H9 (cell line): ENCODE results near the gene KCNMA1. TPM values are rescaled to one million over a fixed set of nuclear protein-coding genes. Genes with fewer than 3 reads are reported as not detected.

Source experiments
- DNase-seq: peaks from one replicate; pipeline ENCODE4 v3.0.0-alpha.2; 2017
- H2AFZ ChIP-seq: one replicate; pipeline ENCODE4 v1.6.1; 2013; ENCODE audit warnings: mild to moderate bottlenecking, low read length, control low read depth, moderate library complexity
- H2AK5ac ChIP-seq: 2 replicates; pipeline ENCODE4 v1.6.1; 2013; ENCODE audit warnings: low read length, control low read depth, mixed read lengths; ENCODE audit not compliant: insufficient read length
- H2BK120ac ChIP-seq: one replicate; pipeline ENCODE4 v1.6.1; 2013; ENCODE audit warnings: low read depth, mild to moderate bottlenecking, low read length, control low read depth, inconsistent platforms; ENCODE audit not compliant: poor library complexity, severe bottlenecking
- H2BK12ac ChIP-seq: 2 replicates; pipeline ENCODE4 v1.6.1; 2013; ENCODE audit warnings: low read length, control low read depth, mixed read lengths, low read depth; ENCODE audit not compliant: insufficient read length
- H2BK15ac ChIP-seq: 2 replicates; pipeline ENCODE4 v1.6.1; 2013; ENCODE audit warnings: low read depth, low read length, control low read depth
- H2BK20ac ChIP-seq: one replicate; pipeline ENCODE4 v1.6.1; 2013; ENCODE audit warnings: low read depth, mild to moderate bottlenecking, low read length, control low read depth, inconsistent platforms; ENCODE audit not compliant: poor library complexity, severe bottlenecking
- H2BK5ac ChIP-seq: 2 replicates; pipeline ENCODE4 v1.6.1; 2013; ENCODE audit warnings: low read length, control low read depth, mixed read lengths; ENCODE audit not compliant: insufficient read length
- H3K14ac ChIP-seq: 2 replicates; pipeline ENCODE4 v1.6.1; 2013; ENCODE audit warnings: low read length, control low read depth; ENCODE audit not compliant: insufficient read depth
- H3K18ac ChIP-seq: 2 replicates; pipeline ENCODE4 v1.6.1; 2013; ENCODE audit warnings: low read depth, mild to moderate bottlenecking, mixed read lengths, low read length, control low read depth; ENCODE audit not compliant: insufficient read length
- H3K23ac ChIP-seq: 2 replicates; pipeline ENCODE4 v1.6.1; 2013; ENCODE audit warnings: low read length, control low read depth, mixed read lengths, low read depth; ENCODE audit not compliant: insufficient read length
- H3K23me2 ChIP-seq: 2 replicates; pipeline ENCODE4 v1.6.1; 2013; ENCODE audit warnings: low read depth, mild to moderate bottlenecking, mixed read lengths, low read length, control low read depth; ENCODE audit not compliant: insufficient read length, poor library complexity, severe bottlenecking
- H3K27ac ChIP-seq: 2 replicates; pipeline ENCODE4 v1.5.1; 2013; ENCODE audit warnings: low read length, control low read depth, mixed read lengths, low read depth; ENCODE audit not compliant: insufficient read length
- H3K27me3 ChIP-seq: 2 replicates; pipeline ENCODE4 v1.6.1; 2013; ENCODE audit warnings: low read length, control low read depth, inconsistent platforms; ENCODE audit not compliant: insufficient read depth
- H3K4ac ChIP-seq: 2 replicates; pipeline ENCODE4 v1.6.1; 2013; ENCODE audit warnings: low read depth, mild to moderate bottlenecking, control low read depth, inconsistent platforms, low read length, moderate library complexity
- H3K4me1 ChIP-seq: 2 replicates; pipeline ENCODE4 v1.6.1; 2013; ENCODE audit warnings: low read length, control low read depth, inconsistent platforms; ENCODE audit not compliant: insufficient read depth
- H3K4me2 ChIP-seq: 2 replicates; pipeline ENCODE4 v1.6.1; 2013; ENCODE audit warnings: low read length, control low read depth, mixed read lengths; ENCODE audit not compliant: insufficient read length, insufficient read depth
- H3K56ac ChIP-seq: 2 replicates; pipeline ENCODE4 v1.6.1; 2013; ENCODE audit warnings: low read depth, mild to moderate bottlenecking, mixed read lengths, low read length, control low read depth; ENCODE audit not compliant: insufficient read length
- H3K79me1 ChIP-seq: 2 replicates; pipeline ENCODE4 v1.6.1; 2013; ENCODE audit warnings: low read depth, mild to moderate bottlenecking, moderate library complexity, low read length, control low read depth, inconsistent platforms; ENCODE audit not compliant: insufficient read depth, poor library complexity, severe bottlenecking
- H3K79me2 ChIP-seq: 2 replicates; pipeline ENCODE4 v1.6.1; 2013; ENCODE audit warnings: low read length, control low read depth, inconsistent platforms; ENCODE audit not compliant: insufficient read depth
- H3K9ac ChIP-seq: 2 replicates; pipeline ENCODE4 v1.6.1; 2013; ENCODE audit warnings: low read length, control low read depth, mixed read lengths; ENCODE audit not compliant: insufficient read length; ENCODE audit errors: extremely low read depth
- H3K9me3 ChIP-seq: one replicate; pipeline ENCODE4 v1.6.1; 2013; ENCODE audit warnings: low read depth, low read length, inconsistent platforms; ENCODE audit not compliant: control insufficient read depth
- H3T11ph ChIP-seq: one replicate; pipeline ENCODE4 v1.6.1; 2013; ENCODE audit warnings: mild to moderate bottlenecking, low read length, control low read depth, inconsistent platforms
- H4K20me1 ChIP-seq: one replicate; pipeline ENCODE4 v1.6.1; 2013; ENCODE audit not compliant: control insufficient read depth, insufficient read length, insufficient read depth
- H4K5ac ChIP-seq: 2 replicates; pipeline ENCODE4 v1.6.1; 2013; ENCODE audit warnings: low read depth, mild to moderate bottlenecking, mixed read lengths, low read length, control low read depth; ENCODE audit not compliant: insufficient read length
- H4K8ac ChIP-seq: replicated peaks from 2 replicates; pipeline ENCODE4 v1.6.1; 2013; ENCODE audit warnings: low read length, control low read depth, mixed read lengths, low read depth; ENCODE audit not compliant: insufficient read length
- H4K91ac ChIP-seq: 2 replicates; pipeline ENCODE4 v1.6.1; 2013; ENCODE audit warnings: low read depth, mild to moderate bottlenecking, moderate library complexity, mixed read lengths, low read length, control low read depth; ENCODE audit not compliant: insufficient read length
- H3K27ac Mint-ChIP-seq, 3 experiments: 2 replicates in 2 of 3; 3 replicates in 1 of 3; pipeline ENCODE4 v1.8.0; 2020 to 2021; ENCODE audit warnings: mixed read lengths in 3 of 3, mild to moderate bottlenecking in 1 of 3, moderate library complexity in 1 of 3
- H3K27me3 Mint-ChIP-seq: 2 replicates; pipeline ENCODE4 v1.8.0; 2021; ENCODE audit warnings: low read depth, mild to moderate bottlenecking, moderate library complexity, mixed read lengths
- H3K36me3 Mint-ChIP-seq, 3 experiments: 2 replicates in 2 of 3; 3 replicates in 1 of 3; pipeline ENCODE4 v1.8.0; 2020 to 2021; ENCODE audit warnings: low read depth in 3 of 3, mixed read lengths in 3 of 3; ENCODE audit not compliant: insufficient read depth in 1 of 3
- H3K4me1 Mint-ChIP-seq, 2 experiments: 2 replicates each; pipeline ENCODE4 v1.8.0; 2020; ENCODE audit warnings: mixed read lengths in 2 of 2
- H3K4me3 Mint-ChIP-seq, 2 experiments: 2 replicates in 1 of 2; 3 replicates in 1 of 2; pipeline ENCODE4 v1.8.0; 2020 to 2021; ENCODE audit warnings: mild to moderate bottlenecking in 2 of 2, mixed read lengths in 2 of 2, moderate library complexity in 1 of 2
- H3K9me3 Mint-ChIP-seq, 2 experiments: 2 replicates in 1 of 2; 3 replicates in 1 of 2; pipeline ENCODE4 v1.8.0; 2020; ENCODE audit warnings: mild to moderate bottlenecking in 2 of 2, mixed read lengths in 2 of 2, moderate library complexity in 1 of 2
- CTCF ChIP-seq: fragments of 200-600 bp; sonication (generic); conservative IDR thresholded peaks from 3 replicates; pipeline ENCODE4 v1.8.0; 2021; ENCODE audit warnings: antibody characterized with exemption, mild to moderate bottlenecking
- WGBS: extraction: QIAGEN DNeasy Blood & Tissue Kit; methylation state at CpG from one replicate; pipeline ENCODE4 v1.1.7; 2013; ENCODE audit warnings: missing lambda C conversion rate, low lambda C conversion rate, mixed read lengths; ENCODE audit not compliant: insufficient read length; ENCODE audit errors: extremely low coverage; 5-methylcytosine and 5-hydroxymethylcytosine counted together
- total RNA-seq: library from RNA; stranded (reverse); gene quantifications from 2 replicates; pipeline ENCODE4 v1.2.1, GENCODE V29; 2021

KCNMA1 gene
- total RNA-seq, 1 experiment from 2014 or later, result 2.0 TPM

GRCh38 chr10:77231884-77232610 lies 405.6 kb downstream of the KCNMA1 start:
- Mint-ChIP-seq H3K27me3 (peaks cover 6% of the 10 kb centered on the region; the same call in 1 of the 2 replicates), H3K4me1 (no peaks in the 10 kb centered on the region), H3K4me3 (no peak overlapping the region), H3K36me3 (peaks cover 0 to 4% (median 2%) of the 10 kb centered on the region in 3 experiments; a peak in 3 of 7 replicates), H3K9me3 (peaks cover 5% of the 10 kb centered on the region in 2 experiments; a peak in 4 of 5 replicates), H3K27ac (no peak overlapping the region)
- no peak overlapping the region for H2BK12ac ChIP-seq
- H3K9ac ChIP-seq, result no peak overlapping the region
- no peaks in the 10 kb centered on the region for H4K20me1 ChIP-seq
- H2AFZ ChIP-seq, result no peak overlapping the region
- H3K79me1 ChIP-seq, result no peaks in the 10 kb centered on the region
- H3K79me2 ChIP-seq, result no peaks in the 10 kb centered on the region
- H2AK5ac ChIP-seq, result no peak overlapping the region
- H3K9me3 ChIP-seq, result no peaks in the 10 kb centered on the region
- whole genome bisulfite sequencing, result no CpG with 5 or more reads among the region's 3 CpGs
- no peak for DNase-seq
- H3K4me1 ChIP-seq, result no peaks in the 10 kb centered on the region
- H4K5ac ChIP-seq, result no peak overlapping the region
- no peak overlapping the region for H4K8ac ChIP-seq
- no peak overlapping the region for H2BK20ac ChIP-seq
- no peak overlapping the region for H4K91ac ChIP-seq
- H3K18ac ChIP-seq, result no peak overlapping the region
- H3K56ac ChIP-seq, result no peak overlapping the region
- H2BK15ac ChIP-seq, result no peak overlapping the region
- H2BK120ac ChIP-seq, result no peak overlapping the region
- TF ChIP-seq CTCF, result no peak
- no peak overlapping the region for H2BK5ac ChIP-seq
- H3K27ac ChIP-seq, result no peak overlapping the region
- no peak overlapping the region for H3K14ac ChIP-seq
- H3K27me3 ChIP-seq, result no peaks in the 10 kb centered on the region
- no peak overlapping the region for H3T11ph ChIP-seq
- H3K4me2 ChIP-seq, result no peak overlapping the region
- no peak overlapping the region for H3K23ac ChIP-seq
- no peak overlapping the region for H3K4ac ChIP-seq
- no peaks in the 10 kb centered on the region for H3K23me2 ChIP-seq
